Smooth muscle cell (in vitro differentiated cells): ENCODE measurements around the gene NDUFA12. TPM values are rescaled to one million over a fixed set of nuclear protein-coding genes. Genes with fewer than 3 reads are reported as not detected.
"Not testable (repeated sequence)": the region's sequence is repeated elsewhere in the genome, so short reads cannot be mapped to it uniquely, and the experiment has no call there.

Source experiments
- DNase-seq: peaks from one replicate; lab custom pipeline; 2025; ENCODE audit not compliant: unreplicated experiment; lab: John Stamatoyannopoulos, UW
- H2AFZ ChIP-seq: fragments of 200-600 bp; sonication (generic); 2 replicates; pipeline ENCODE4 v1.6.0; 2016; ENCODE audit warnings: antibody characterized with exemption, low read depth, mild to moderate bottlenecking
- H3F3A ChIP-seq: fragments of 200-600 bp; sonication (generic); 2 replicates; pipeline ENCODE4 v1.6.0; 2017; ENCODE audit warnings: antibody characterized with exemption, low read depth
- H3K27ac ChIP-seq: fragments of 200-600 bp; sonication (generic); 2 replicates; pipeline ENCODE4 v1.5.1; 2016; ENCODE audit warnings: low read depth, mild to moderate bottlenecking
- H3K27me3 ChIP-seq: fragments of 200-600 bp; sonication (generic); 2 replicates; pipeline ENCODE4 v1.6.1; 2016; ENCODE audit warnings: low read depth, mild to moderate bottlenecking
- H3K36me3 ChIP-seq: fragments of 200-600 bp; sonication (generic); 2 replicates; pipeline ENCODE4 v1.5.1; 2016; ENCODE audit warnings: low read depth
- H3K4me1 ChIP-seq: fragments of 200-600 bp; sonication (generic); 2 replicates; pipeline ENCODE4 v1.5.1; 2016; ENCODE audit warnings: low read depth
- H3K4me2 ChIP-seq: fragments of 200-600 bp; sonication (generic); 2 replicates; pipeline ENCODE4 v1.6.0; 2016; ENCODE audit warnings: mild to moderate bottlenecking
- H3K4me3 ChIP-seq: fragments of 200-600 bp; sonication (generic); 2 replicates; pipeline ENCODE4 v1.5.1; 2016; ENCODE audit warnings: mild to moderate bottlenecking
- H3K79me2 ChIP-seq: fragments of 200-600 bp; sonication (generic); 2 replicates; pipeline ENCODE4 v1.6.0; 2016; ENCODE audit warnings: low read depth, mild to moderate bottlenecking
- H3K9ac ChIP-seq: fragments of 200-600 bp; sonication (generic); 2 replicates; pipeline ENCODE4 v1.6.0; 2016; ENCODE audit warnings: low read depth
- H3K9me3 ChIP-seq: fragments of 200-600 bp; sonication (generic); replicated peaks from 2 replicates; pipeline ENCODE4 v1.5.1; 2016; ENCODE audit warnings: low read depth
- H4K20me1 ChIP-seq: fragments of 200-600 bp; sonication (generic); 2 replicates; pipeline ENCODE4 v1.6.0; 2016; ENCODE audit warnings: low read depth
- CTCF ChIP-seq: fragments of 200-600 bp; sonication (generic); IDR thresholded peaks from 2 replicates; pipeline ENCODE4 v1.5.1; 2017; ENCODE audit warnings: borderline replicate concordance, mild to moderate bottlenecking, antibody characterized with exemption; ENCODE audit not compliant: insufficient read depth, poor library complexity, severe bottlenecking
- WGBS: methylation state at CpG from one replicate; pipeline ENCODE4 v1.1.7; 2016; ENCODE audit warnings: low lambda C conversion rate; 5-methylcytosine and 5-hydroxymethylcytosine counted together
- polyA plus RNA-seq: library from polyadenylated mRNA; unstranded; fragments of >200 nt; fragmentation: Nextera tagmentation; extraction: Ambion mirVana; gene quantifications from 2 replicates; pipeline ENCODE4 v1.2.1, GENCODE V29; 2016
- total RNA-seq: library from RNA; depleted of rRNA; stranded (reverse); fragments of >200 nt; gene quantifications from 2 replicates; pipeline ENCODE4 v1.2.3, GENCODE V29; 2014

Gene NDUFA12
- total and polyA plus RNA-seq, 2 experiments from 2014 or later = 236 to 300 TPM

- Histone ChIP-seq H3K4me3 (no peak overlapping the region), H3K4me1 (no peaks in the 10 kb centered on the region)
Measured at GRCh38 chr12:94990222-94990621, 13.3 kb downstream of the NDUFA12 start.

DNA sequence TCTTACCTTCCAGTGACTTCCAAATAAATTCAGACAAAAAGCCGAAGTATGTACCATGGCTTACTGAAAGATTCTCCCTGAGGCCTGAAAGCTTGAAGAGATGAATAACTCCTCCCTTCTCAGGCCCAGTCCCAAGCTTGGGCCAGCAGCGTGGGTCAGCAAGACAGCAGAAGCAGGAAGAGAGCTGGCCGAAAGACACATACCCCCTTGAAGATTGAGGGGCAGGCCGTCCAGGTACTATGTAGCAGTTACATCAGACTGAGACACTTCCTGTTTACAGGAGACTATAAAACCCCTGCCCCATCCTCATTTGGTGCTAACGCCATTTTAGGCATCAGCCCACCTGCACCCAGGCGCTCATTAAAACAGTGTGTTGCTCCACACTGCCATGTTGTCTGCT, 15.0 kb downstream of the NDUFA12 start:
- Histone ChIP-seq H2AFZ (no peak overlapping the region), H4K20me1 (peaks cover 14% of the 10 kb centered on the region), H3K79me2 (peaks cover 25% of the 10 kb centered on the region), H3F3A (peaks cover under 1% of the 10 kb centered on the region), H3K4me2 (no peak overlapping the region), H3K9me3 (no peaks in the 10 kb centered on the region), H3K36me3 (no peaks in the 10 kb centered on the region), H3K9ac (no peak overlapping the region), H3K27ac (no peak overlapping the region), H3K27me3 (no peaks in the 10 kb centered on the region), H3K4me1 (peaks cover under 1% of the 10 kb centered on the region), H3K4me3 (no peak overlapping the region)
- no peak for DNase-seq
- no peak for TF ChIP-seq CTCF
- WGBS = 98% methylated on average over 6 of the region's 6 CpGs

More at GRCh38 chr12:94990222-94990621, 13.3 kb downstream of the NDUFA12 start:
- 91% methylated on average over 3 of the region's 3 CpGs for whole genome bisulfite sequencing
- Histone ChIP-seq H3K79me2 (peaks cover 25% of the 10 kb centered on the region), H3K27ac (no peak overlapping the region), H3F3A (no peaks in the 10 kb centered on the region), H3K9me3 (no peaks in the 10 kb centered on the region), H2AFZ (no peak overlapping the region), H4K20me1 (peaks cover 21% of the 10 kb centered on the region), H3K4me2 (no peak overlapping the region), H3K27me3 (no peaks in the 10 kb centered on the region), H3K9ac (no peak overlapping the region), H3K36me3 (no peaks in the 10 kb centered on the region)
- no peak for DNase-seq
- TF ChIP-seq CTCF = no peak

DNA sequence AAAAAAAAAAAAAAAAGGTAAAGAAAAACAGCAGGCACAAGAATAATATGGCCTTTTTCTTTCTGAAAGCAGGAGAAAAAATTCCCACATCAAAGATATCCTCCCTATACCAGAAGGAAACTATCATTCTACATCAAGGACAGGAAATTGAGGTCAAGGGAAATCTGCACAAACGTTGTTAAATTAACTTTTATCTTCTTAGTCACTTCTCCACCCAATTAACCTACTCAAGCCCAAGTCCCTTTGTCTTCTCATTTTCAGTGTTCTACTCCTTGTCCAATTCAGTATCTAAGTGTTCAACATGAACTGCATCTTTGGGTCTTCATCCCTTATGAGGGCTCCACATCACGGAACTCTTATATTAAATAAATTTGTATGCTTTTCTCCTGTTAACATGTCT, 15.7 kb downstream of the NDUFA12 start:
- Histone ChIP-seq H3K79me2 (peaks cover 23% of the 10 kb centered on the region), H3F3A (peaks cover 7% of the 10 kb centered on the region), H4K20me1 (peaks cover 20% of the 10 kb centered on the region), H3K4me1 (peaks cover 7% of the 10 kb centered on the region), H3K4me2 (no peak overlapping the region), H3K27me3 (no peaks in the 10 kb centered on the region), H3K9ac (no peak overlapping the region), H3K4me3 (no peak overlapping the region), H3K36me3 (no peaks in the 10 kb centered on the region), H3K27ac (no peak overlapping the region), H2AFZ (no peak overlapping the region), H3K9me3 (no peaks in the 10 kb centered on the region)
- 58% methylated on average over 2 of the region's 2 CpGs for WGBS
- DNase-seq = no peak
- no peak for TF ChIP-seq CTCF

DNA sequence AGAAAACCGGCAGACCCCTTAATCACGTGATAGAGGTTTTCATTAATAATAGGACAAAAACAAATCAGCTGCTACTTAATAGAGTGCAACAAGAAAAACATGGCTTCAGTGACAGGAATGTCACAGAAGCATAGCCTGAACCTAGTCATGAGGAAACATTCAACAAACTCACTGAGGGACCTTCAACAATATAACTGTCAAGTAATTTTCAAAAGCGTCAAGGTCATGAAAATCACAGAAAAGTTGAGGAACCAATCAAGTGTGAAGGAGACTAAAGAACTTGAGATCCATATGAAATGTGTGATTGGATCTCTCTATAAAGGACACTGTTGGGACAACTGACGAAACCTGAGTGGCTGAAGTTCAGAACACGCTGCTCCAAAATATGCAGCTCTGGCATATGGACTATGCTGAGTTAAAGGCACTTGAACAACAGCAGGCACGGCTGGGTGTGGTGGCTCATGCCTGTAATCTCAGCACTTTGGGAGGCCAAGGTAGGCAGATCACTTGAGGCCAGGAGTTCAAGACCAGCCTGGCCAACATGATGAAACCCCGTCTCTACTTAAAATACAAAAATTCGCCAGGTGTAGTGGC, 16.3 kb downstream of the NDUFA12 start:
- TF ChIP-seq CTCF = no peak
- Histone ChIP-seq H3K27ac (no peak overlapping the region), H3K4me1 (peaks cover 7% of the 10 kb centered on the region), H3K4me3 (no peak overlapping the region), H3K9me3 (no peaks in the 10 kb centered on the region), H3K36me3 (no peaks in the 10 kb centered on the region), H3K79me2 (peaks cover 22% of the 10 kb centered on the region), H3K4me2 (no peak overlapping the region), H4K20me1 (peaks cover 18% of the 10 kb centered on the region), H3F3A (peaks cover 10% of the 10 kb centered on the region), H3K27me3 (no peaks in the 10 kb centered on the region), H2AFZ (no peak overlapping the region), H3K9ac (no peak overlapping the region)
- 98% methylated on average over 8 of the region's 8 CpGs for WGBS
- no peak for DNase-seq

DNA sequence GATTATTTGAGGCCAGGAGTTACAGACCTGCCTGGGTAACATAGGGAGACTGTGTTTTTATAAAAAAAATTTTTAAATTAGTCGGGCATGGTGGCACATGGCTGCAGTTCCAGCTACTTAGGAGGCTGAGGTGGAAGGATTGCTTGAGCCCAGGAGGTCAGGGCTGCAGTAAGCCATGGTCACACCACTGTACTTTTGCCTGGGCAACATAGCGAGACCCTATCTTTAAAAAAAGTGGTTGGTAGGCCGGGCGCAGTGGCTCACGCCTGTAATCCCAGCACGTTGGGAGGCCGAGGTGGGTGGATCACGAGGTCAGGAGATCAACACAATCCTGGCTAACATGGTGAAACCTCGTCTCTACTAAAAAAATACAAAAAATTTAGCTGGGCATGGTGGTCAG, 18.4 kb downstream of the NDUFA12 start:
- H3K9ac ChIP-seq, H3K36me3 ChIP-seq, H3K4me3 ChIP-seq, H3K9me3 ChIP-seq, H3K4me2 ChIP-seq, H2AFZ ChIP-seq, H3K4me1 ChIP-seq, DNase-seq, H3K27me3 ChIP-seq: not testable (repeated sequence)
- peaks cover 10% of the 10 kb centered on the region for H3F3A ChIP-seq
- peaks cover 31% of the 10 kb centered on the region for H3K79me2 ChIP-seq
- peak overlapping the region; percentile 86 for H3K27ac ChIP-seq
- 86% methylated on average over 9 of the region's 9 CpGs for WGBS
- H4K20me1 ChIP-seq = peaks cover 20% of the 10 kb centered on the region
